Measurements from ENCODE around the gene NT5E.
"Not testable (repeated sequence)": the region's sequence is repeated elsewhere in the genome, so short reads cannot be mapped to it uniquely, and the experiment has no call there.

The NT5E gene

GRCh38 chr6:85493389-85493788 is 43.5 kb downstream of the NT5E start:
- no peak for DNase-seq (ENCODE audit: low spot score)

- no peak for DNase-seq (ENCODE audit: low spot score)
Measured at GRCh38 chr6:85494547-85495536, 45.0 kb downstream of the NT5E start.

GRCh38 chr6:85496009-85496579 is 46.2 kb downstream of the NT5E start:
- DNase-seq (ENCODE audit: low spot score): no peak

GRCh38 chr6:85496856-85497255 is 47.0 kb downstream of the NT5E start:
- DNase-seq (ENCODE audit: low spot score): no peak

- DNase-seq (ENCODE audit: low spot score): no peak
Measured at GRCh38 chr6:85498596-85499258, 48.8 kb downstream of the NT5E start.

GRCh38 chr6:85506441-85507093 is 56.7 kb downstream of the NT5E start:
- DNase-seq (ENCODE audit: low spot score): no peak

- DNase-seq (ENCODE audit: low spot score): no peak
Measured at GRCh38 chr6:85516168-85516567, 66.3 kb downstream of the NT5E start.

- DNase-seq (ENCODE audit: low spot score): not testable (repeated sequence)
Measured at GRCh38 chr6:85524281-85524680, 74.4 kb downstream of the NT5E start.

- peak; percentile 34 for DNase-seq (ENCODE audit: low spot score)
Measured at GRCh38 chr6:85537055-85537494, 87.2 kb downstream of the NT5E start.

- no peak for DNase-seq (ENCODE audit: low spot score)
Measured at GRCh38 chr6:85544776-85545175, 94.9 kb downstream of the NT5E start.
